Trophoblast cell (in vitro differentiated cells and primary cell): Measurements from ENCODE around the gene NCAM2.

Experiments used
- DNase-seq, 2 donors: peaks; one replicate each; pipeline ENCODE4 v3.0.0-alpha.2; 2016
- H2AFZ ChIP-seq: 2 replicates; pipeline ENCODE4 v1.6.1; 2013; ENCODE audit warnings: low read length, moderate library complexity, mild to moderate bottlenecking; ENCODE audit not compliant: insufficient read depth, poor library complexity
- H2AK5ac ChIP-seq: 2 replicates; pipeline ENCODE4 v1.6.1; 2013; ENCODE audit warnings: mild to moderate bottlenecking, low read length
- H2BK120ac ChIP-seq: 2 replicates; pipeline ENCODE4 v1.6.1; 2013; ENCODE audit warnings: low read length, mild to moderate bottlenecking, moderate library complexity; ENCODE audit not compliant: insufficient read depth, poor library complexity
- H2BK12ac ChIP-seq: 2 replicates; pipeline ENCODE4 v1.6.1; 2013; ENCODE audit warnings: mild to moderate bottlenecking, low read length, moderate library complexity
- H2BK5ac ChIP-seq: 2 replicates; pipeline ENCODE4 v1.6.1; 2013; ENCODE audit warnings: low read length, low read depth, moderate library complexity, mild to moderate bottlenecking; ENCODE audit not compliant: poor library complexity
- H3K14ac ChIP-seq: 2 replicates; pipeline ENCODE4 v1.6.1; 2013; ENCODE audit warnings: mild to moderate bottlenecking, low read length
- H3K18ac ChIP-seq: 2 replicates; pipeline ENCODE4 v1.6.1; 2013; ENCODE audit warnings: mild to moderate bottlenecking, low read length
- H3K23ac ChIP-seq: 2 replicates; pipeline ENCODE4 v1.6.1; 2013; ENCODE audit warnings: low read length
- H3K27ac ChIP-seq: 2 replicates; pipeline ENCODE4 v1.5.1; 2013; ENCODE audit warnings: low read depth, mild to moderate bottlenecking, inconsistent platforms, low read length, moderate library complexity
- H3K27me3 ChIP-seq: 2 replicates; pipeline ENCODE4 v1.6.1; 2013; ENCODE audit warnings: inconsistent platforms, mild to moderate bottlenecking, low read length, moderate library complexity; ENCODE audit not compliant: insufficient read depth
- H3K36me3 ChIP-seq, 2 experiments: 1 replicate in 1 of 2; 2 replicates in 1 of 2; pipeline ENCODE4 v1.6.1; 2013; ENCODE audit warnings: low read length in 2 of 2, mild to moderate bottlenecking in 2 of 2, moderate library complexity in 1 of 2; ENCODE audit not compliant: insufficient read depth in 2 of 2, control insufficient read depth in 1 of 2
- H3K4ac ChIP-seq: 2 replicates; pipeline ENCODE4 v1.6.1; 2013; ENCODE audit warnings: low read depth, mild to moderate bottlenecking, low read length, moderate library complexity
- H3K4me1 ChIP-seq, 2 experiments: 1 replicate in 1 of 2; 2 replicates in 1 of 2; pipeline ENCODE4 v1.6.1; 2013; ENCODE audit warnings: low read length in 2 of 2, mild to moderate bottlenecking in 2 of 2, moderate library complexity in 1 of 2; ENCODE audit not compliant: insufficient read depth in 2 of 2, control insufficient read depth in 1 of 2
- H3K4me2 ChIP-seq: 2 replicates; pipeline ENCODE4 v1.6.1; 2013; ENCODE audit warnings: inconsistent platforms, mild to moderate bottlenecking, low read length, moderate library complexity
- H3K4me3 ChIP-seq: 2 replicates; pipeline ENCODE4 v1.5.1; 2013; ENCODE audit warnings: mild to moderate bottlenecking, low read depth, low read length, inconsistent platforms
- H3K79me1 ChIP-seq: one replicate; pipeline ENCODE4 v1.6.1; 2013; ENCODE audit warnings: low read length
- H3K79me2 ChIP-seq: 2 replicates; pipeline ENCODE4 v1.6.1; 2013; ENCODE audit warnings: low read length, mild to moderate bottlenecking; ENCODE audit not compliant: control insufficient read depth, insufficient read depth, poor library complexity
- H3K9ac ChIP-seq: 2 replicates; pipeline ENCODE4 v1.6.1; 2013; ENCODE audit warnings: mild to moderate bottlenecking, low read length
- H3K9me3 ChIP-seq: 2 replicates; pipeline ENCODE4 v1.6.1; 2013; ENCODE audit warnings: low read depth, mild to moderate bottlenecking, control low read depth, inconsistent platforms, low read length; ENCODE audit not compliant: insufficient read depth
- H4K12ac ChIP-seq: 2 replicates; pipeline ENCODE4 v1.6.1; 2013; ENCODE audit warnings: low read depth, mild to moderate bottlenecking, low read length, moderate library complexity
- H4K8ac ChIP-seq: 2 replicates; pipeline ENCODE4 v1.6.1; 2013; ENCODE audit warnings: low read depth, mild to moderate bottlenecking, low read length, moderate library complexity
- H4K91ac ChIP-seq: one replicate; pipeline ENCODE4 v1.6.1; 2013; ENCODE audit warnings: low read depth, mild to moderate bottlenecking, low read length, moderate library complexity
- WGBS: extraction: QIAGEN DNeasy Blood & Tissue Kit; methylation state at CpG from one replicate; pipeline ENCODE4 v1.1.7; 2013; ENCODE audit warnings: missing lambda C conversion rate; ENCODE audit not compliant: insufficient read length, insufficient coverage; ENCODE audit errors: extremely low coverage; 5-methylcytosine and 5-hydroxymethylcytosine counted together

The NCAM2 gene

GRCh38 chr21:21085206-21085605 lies 87.0 kb downstream of the NCAM2 start:
- H3K23ac ChIP-seq = no peak overlapping the region
- no peak overlapping the region for H2BK120ac ChIP-seq
- no peak overlapping the region for H3K9ac ChIP-seq
- DNase-seq = no peak
- H3K27me3 ChIP-seq = no peaks in the 10 kb centered on the region
- H3K4me3 ChIP-seq = no peak overlapping the region
- no peaks in the 10 kb centered on the region for H3K79me2 ChIP-seq
- no peak overlapping the region for H4K8ac ChIP-seq
- no peak overlapping the region for H3K18ac ChIP-seq
- WGBS = no CpG with 5 or more reads among the region's 3 CpGs
- no peak overlapping the region for H3K4ac ChIP-seq
- no peaks in the 10 kb centered on the region for H3K9me3 ChIP-seq
- no peak overlapping the region for H4K12ac ChIP-seq
- H2AFZ ChIP-seq = no peak overlapping the region
- H4K91ac ChIP-seq = no peak overlapping the region
- no peak overlapping the region for H2BK12ac ChIP-seq
- no peaks in the 10 kb centered on the region for H3K36me3 ChIP-seq
- no peak overlapping the region for H2AK5ac ChIP-seq
- H3K27ac ChIP-seq = no peak overlapping the region
- no peaks in the 10 kb centered on the region for H3K4me1 ChIP-seq
- H3K79me1 ChIP-seq = no peaks in the 10 kb centered on the region
- no peak overlapping the region for H3K4me2 ChIP-seq
- H2BK5ac ChIP-seq = no peak overlapping the region
- no peak overlapping the region for H3K14ac ChIP-seq

GRCh38 chr21:21096956-21097355 lies 98.7 kb downstream of the NCAM2 start:
- H3K27ac ChIP-seq = no peak overlapping the region
- H3K4me1 ChIP-seq = no peaks in the 10 kb centered on the region
- H3K9me3 ChIP-seq = no peaks in the 10 kb centered on the region
- H3K36me3 ChIP-seq = no peaks in the 10 kb centered on the region
- H3K4me3 ChIP-seq = no peak overlapping the region
- H3K9ac ChIP-seq = no peak overlapping the region
- H3K4me2 ChIP-seq = no peak overlapping the region
- H3K18ac ChIP-seq = no peak overlapping the region
- H2AFZ ChIP-seq = no peak overlapping the region
- H3K79me1 ChIP-seq = no peaks in the 10 kb centered on the region
- H2BK12ac ChIP-seq = no peak overlapping the region
- WGBS = no CpG with 5 or more reads among the region's 5 CpGs
- no peak overlapping the region for H3K14ac ChIP-seq
- no peak overlapping the region for H2BK5ac ChIP-seq
- no peak overlapping the region for H4K91ac ChIP-seq
- H3K27me3 ChIP-seq = no peaks in the 10 kb centered on the region
- DNase-seq = no peak
- no peak overlapping the region for H4K8ac ChIP-seq
- H4K12ac ChIP-seq = no peak overlapping the region
- H2BK120ac ChIP-seq = no peak overlapping the region
- no peak overlapping the region for H2AK5ac ChIP-seq
- H3K23ac ChIP-seq = no peak overlapping the region
- no peak overlapping the region for H3K4ac ChIP-seq
- no peaks in the 10 kb centered on the region for H3K79me2 ChIP-seq

GRCh38 chr21:21097466-21097865 lies 99.3 kb downstream of the NCAM2 start:
- Histone ChIP-seq H3K18ac (no peak overlapping the region), H2BK5ac (no peak overlapping the region), H3K14ac (no peak overlapping the region), H2AFZ (no peak overlapping the region), H4K91ac (no peak overlapping the region), H2BK120ac (no peak overlapping the region), H3K79me1 (no peaks in the 10 kb centered on the region), H4K12ac (no peak overlapping the region), H3K23ac (no peak overlapping the region), H3K4me2 (no peak overlapping the region), H3K79me2 (no peaks in the 10 kb centered on the region), H3K27me3 (no peaks in the 10 kb centered on the region), H3K4ac (no peak overlapping the region), H4K8ac (no peak overlapping the region), H2AK5ac (no peak overlapping the region), H3K27ac (no peak overlapping the region), H2BK12ac (no peak overlapping the region), H3K36me3 (no peaks in the 10 kb centered on the region), H3K9me3 (no peaks in the 10 kb centered on the region), H3K9ac (no peak overlapping the region), H3K4me3 (no peak overlapping the region), H3K4me1 (no peaks in the 10 kb centered on the region)
- no peak for DNase-seq
- no CpG with 5 or more reads among the region's 1 CpG for WGBS

DNA sequence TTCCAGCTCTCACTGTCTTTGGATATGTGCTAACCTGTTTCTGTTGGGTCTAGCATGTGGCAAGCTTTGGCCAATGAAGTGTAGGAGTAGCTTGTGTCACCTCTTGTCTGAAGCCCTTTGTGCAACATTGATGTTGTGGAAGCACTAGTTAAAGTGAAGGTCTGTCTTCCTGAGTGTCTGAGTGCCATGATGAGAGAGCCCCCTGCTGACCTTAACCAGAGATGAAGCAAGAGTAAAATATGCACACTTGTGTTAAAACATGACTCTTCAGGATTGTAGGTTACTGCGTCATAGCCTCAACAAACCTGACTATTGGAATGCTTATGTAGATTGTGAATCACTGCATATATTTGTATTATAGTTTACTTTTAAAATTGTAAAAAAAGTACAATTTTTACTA lies 103.7 kb downstream of the NCAM2 start:
- no peak overlapping the region for H3K4me2 ChIP-seq
- no peak overlapping the region for H2BK12ac ChIP-seq
- H3K9me3 ChIP-seq = no peaks in the 10 kb centered on the region
- WGBS = no CpG with 5 or more reads among the region's 1 CpG
- no peaks in the 10 kb centered on the region for H3K79me2 ChIP-seq
- H3K27me3 ChIP-seq = no peaks in the 10 kb centered on the region
- no peak overlapping the region for H2BK120ac ChIP-seq
- no peak overlapping the region for H3K23ac ChIP-seq
- H2AFZ ChIP-seq = no peak overlapping the region
- peak; percentile 69 to 70 for DNase-seq
- H3K27ac ChIP-seq = no peak overlapping the region
- H3K36me3 ChIP-seq = no peaks in the 10 kb centered on the region
- no peak overlapping the region for H4K8ac ChIP-seq
- no peak overlapping the region for H3K4me3 ChIP-seq
- no peak overlapping the region for H3K9ac ChIP-seq
- no peak overlapping the region for H4K91ac ChIP-seq
- H3K14ac ChIP-seq = no peak overlapping the region
- H3K79me1 ChIP-seq = no peaks in the 10 kb centered on the region
- H3K18ac ChIP-seq = no peak overlapping the region
- no peak overlapping the region for H4K12ac ChIP-seq
- H2BK5ac ChIP-seq = no peak overlapping the region
- H3K4me1 ChIP-seq = no peaks in the 10 kb centered on the region
- no peak overlapping the region for H3K4ac ChIP-seq
- no peak overlapping the region for H2AK5ac ChIP-seq
